Liver (tissue), 9 donors: Measurements from ENCODE around the gene PLEKHH2. TPM values are rescaled to one million over a fixed set of nuclear protein-coding genes. Genes with fewer than 3 reads are reported as not detected.

Experiments used
- DNase-seq: peaks from one replicate; pipeline ENCODE4 v3.0.0-alpha.2; 2017; ENCODE audit warnings: low spot score
- H3K27ac ChIP-seq, 2 donors: one replicate each; pipeline ENCODE4 v1.7.0; 2013; ENCODE audit warnings: inconsistent platforms in 2 of 2, low read length in 2 of 2, control low read depth in 1 of 2, low read depth in 1 of 2, mild to moderate bottlenecking in 1 of 2
- H3K27me3 ChIP-seq, 4 donors: one replicate each; pipeline versions ENCODE4 v1.6.1 to v1.7.0; 2013; ENCODE audit warnings: low read length in 3 of 4, inconsistent platforms in 1 of 4, mild to moderate bottlenecking in 1 of 4, moderate library complexity in 1 of 4; ENCODE audit not compliant: control insufficient read depth in 4 of 4, insufficient read depth in 4 of 4
- H3K36me3 ChIP-seq, 4 donors: one replicate each; pipeline versions ENCODE4 v1.6.1 to v1.7.0; 2013; ENCODE audit warnings: low read length in 3 of 4, mild to moderate bottlenecking in 3 of 4, low read depth in 1 of 4, moderate library complexity in 1 of 4; ENCODE audit not compliant: control insufficient read depth in 4 of 4, insufficient read depth in 3 of 4
- H3K4me1 ChIP-seq, 4 donors: one replicate each; pipeline versions ENCODE4 v1.6.1 to v1.7.0; 2013; ENCODE audit warnings: low read length in 3 of 4, mild to moderate bottlenecking in 3 of 4, moderate library complexity in 1 of 4; ENCODE audit not compliant: control insufficient read depth in 4 of 4, insufficient read depth in 4 of 4
- H3K4me3 ChIP-seq, 3 donors: one replicate each; pipeline versions ENCODE4 v1.6.1 to v1.7.0; 2013; ENCODE audit warnings: low read length in 3 of 3, control low read depth in 1 of 3, low read depth in 1 of 3, mild to moderate bottlenecking in 1 of 3
- H3K9ac ChIP-seq, 2 donors: one replicate each; pipeline ENCODE4 v1.7.0; 2013; ENCODE audit warnings: low read length in 2 of 2, mild to moderate bottlenecking in 2 of 2, moderate library complexity in 2 of 2, control low read depth in 1 of 2, low read depth in 1 of 2
- H3K9me3 ChIP-seq, 4 donors: one replicate each; pipeline versions ENCODE4 v1.6.1 to v1.7.0; 2013; ENCODE audit warnings: low read length in 3 of 4; ENCODE audit not compliant: control insufficient read depth in 4 of 4
- EGR1 ChIP-seq, 2 donors: IDR thresholded peaks; 2 replicates each; pipeline ENCODE4 v1.6.1; 2016 to 2018; ENCODE audit warnings: antibody characterized with exemption in 2 of 2, low read depth in 2 of 2
- FOXA1 ChIP-seq: IDR thresholded peaks from 2 replicates; pipeline ENCODE4 v1.6.1; 2016; ENCODE audit warnings: antibody characterized with exemption
- FOXA2 ChIP-seq: IDR thresholded peaks from 2 replicates; pipeline ENCODE4 v1.6.1; 2016; ENCODE audit warnings: antibody characterized with exemption
- GABPA ChIP-seq, 2 donors: IDR thresholded peaks in 1 of 2; conservative IDR thresholded peaks in 1 of 2; 2 replicates each; pipeline ENCODE4 v1.6.1; 2016; ENCODE audit warnings: antibody characterized with exemption in 2 of 2, mild to moderate bottlenecking in 1 of 2, moderate library complexity in 1 of 2
- HNF4A ChIP-seq, 2 donors: conservative IDR thresholded peaks; 2 replicates each; pipeline ENCODE4 v1.6.1; 2016; ENCODE audit warnings: antibody characterized with exemption in 2 of 2, mild to moderate bottlenecking in 2 of 2
- HNF4G ChIP-seq: IDR thresholded peaks from 2 replicates; pipeline ENCODE4 v1.6.1; 2016; ENCODE audit warnings: antibody characterized with exemption
- JUND ChIP-seq, 2 donors: IDR thresholded peaks; 2 replicates each; pipeline ENCODE4 v1.6.1; 2016; ENCODE audit warnings: antibody characterized with exemption in 2 of 2
- MAX ChIP-seq: IDR thresholded peaks from 2 replicates; pipeline ENCODE4 v1.6.1; 2016; ENCODE audit warnings: antibody characterized with exemption
- NR2F2 ChIP-seq: IDR thresholded peaks from 2 replicates; pipeline ENCODE4 v1.6.1; 2016; ENCODE audit warnings: antibody characterized with exemption
- RAD21 ChIP-seq, 2 donors: IDR thresholded peaks; 2 replicates each; pipeline ENCODE4 v1.6.1; 2016; ENCODE audit warnings: antibody characterized with exemption in 2 of 2, mild to moderate bottlenecking in 2 of 2
- RXRA ChIP-seq, 2 donors: IDR thresholded peaks; 2 replicates each; pipeline ENCODE4 v1.6.1; 2017 to 2018; ENCODE audit warnings: antibody characterized with exemption in 2 of 2, mild to moderate bottlenecking in 1 of 2
- SP1 ChIP-seq: IDR thresholded peaks from 2 replicates; pipeline ENCODE4 v1.6.1; 2018; ENCODE audit warnings: antibody characterized with exemption, mild to moderate bottlenecking
- TAF1 ChIP-seq: conservative IDR thresholded peaks from 2 replicates; pipeline ENCODE4 v1.6.1; 2016; ENCODE audit warnings: antibody characterized with exemption, mild to moderate bottlenecking
- YY1 ChIP-seq: IDR thresholded peaks from 2 replicates; pipeline ENCODE4 v1.6.1; 2016; ENCODE audit warnings: antibody characterized with exemption, mild to moderate bottlenecking
- ZBTB33 ChIP-seq: IDR thresholded peaks from 2 replicates; pipeline ENCODE4 v1.6.1; 2016; ENCODE audit warnings: antibody characterized with exemption
- WGBS: extraction: QIAGEN DNeasy Blood & Tissue Kit; methylation state at CpG from one replicate; pipeline ENCODE4 v1.1.7; 2013; 5-methylcytosine and 5-hydroxymethylcytosine counted together
- polyA plus RNA-seq, 2 donors: library from polyadenylated mRNA; stranded (reverse) in 1 of 2; unstranded in 1 of 2; fragments of 200-250 nt in 1 of 2; fragments of >200 nt in 1 of 2; fragmentation: Nextera tagmentation in 1 of 2; extraction: Ambion mirVana in 1 of 2; gene quantifications; one replicate each; pipeline versions ENCODE4 v1.2.1 to v1.2.3, GENCODE V29; 2013 to 2015
- total RNA-seq, 2 donors: library from RNA; depleted of rRNA; stranded (reverse); fragments of >200 nt; gene quantifications; one replicate each; pipeline ENCODE4 v1.2.3, GENCODE V29; 2014
- TF ChIP-seq, protein P1 (sequence below): IDR thresholded peaks from 2 replicates; pipeline ENCODE4 v1.6.1; 2016; ENCODE audit warnings: antibody characterized with exemption, mild to moderate bottlenecking
- TF ChIP-seq, protein P2 (sequence below): fragments of 150-350 bp; IDR thresholded peaks from 2 replicates; pipeline ENCODE4 v1.5.1; 2017; ENCODE audit warnings: improper control_type of control experiment, low read depth, low read length; ENCODE audit not compliant: missing input control
- TF ChIP-seq, protein P3 (sequence below): IDR thresholded peaks from 2 replicates; pipeline ENCODE4 v1.6.1; 2016; ENCODE audit warnings: antibody characterized with exemption
- donor health status: healthy.
- donor health status: healthy.
- donor health status: healthy.
- donor health status: healthy.
- donor health status: healthy.

The PLEKHH2 gene
- total and polyA plus RNA-seq, 4 donors: 0.51 to 3.8 (median 1.0) TPM

DNA sequence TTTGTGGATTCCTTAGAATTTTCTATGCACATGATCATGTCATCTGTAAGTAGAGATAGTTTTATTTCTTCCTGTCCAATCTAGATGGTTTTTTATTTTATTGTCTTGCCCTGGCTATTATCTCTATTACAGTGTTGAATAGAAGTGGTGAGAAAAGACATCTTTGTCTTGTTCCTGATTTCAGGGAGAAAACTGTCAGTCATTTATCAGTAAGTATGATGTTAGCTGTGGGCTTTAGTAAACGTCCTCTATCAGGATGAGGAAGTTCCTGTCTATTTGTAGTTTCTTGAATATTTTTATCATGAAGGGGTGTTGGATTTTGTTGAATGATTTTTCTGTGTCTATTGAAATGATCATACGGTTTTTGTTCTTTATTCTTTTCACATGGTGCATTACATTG is 5.3 kb downstream of the PLEKHH2 start:
- TF ChIP-seq FOXA2 (no peak), EGR1 (IDR thresholded peaks at IDR 0.05; ENCODE audit: low read depth in 2 of 2) (no peak), FOXA1 (no peak), SP1 (no peak), NR2F2 (no peak), ZBTB33 (no peak), MAX (no peak), HNF4G (no peak), GABPA (IDR thresholded peaks at IDR 0.05 in 1 of 2, conservative IDR thresholded peaks at IDR 0.05 in 1 of 2) (no peak), JUND (IDR thresholded peaks at IDR 0.05) (no peak), RXRA (IDR thresholded peaks at IDR 0.05) (no peak), HNF4A (conservative IDR thresholded peaks at IDR 0.05) (no peak), RAD21 (IDR thresholded peaks at IDR 0.05) (no peak), YY1 (no peak), TAF1 (no peak)
- TF ChIP-seq, protein P1, sequence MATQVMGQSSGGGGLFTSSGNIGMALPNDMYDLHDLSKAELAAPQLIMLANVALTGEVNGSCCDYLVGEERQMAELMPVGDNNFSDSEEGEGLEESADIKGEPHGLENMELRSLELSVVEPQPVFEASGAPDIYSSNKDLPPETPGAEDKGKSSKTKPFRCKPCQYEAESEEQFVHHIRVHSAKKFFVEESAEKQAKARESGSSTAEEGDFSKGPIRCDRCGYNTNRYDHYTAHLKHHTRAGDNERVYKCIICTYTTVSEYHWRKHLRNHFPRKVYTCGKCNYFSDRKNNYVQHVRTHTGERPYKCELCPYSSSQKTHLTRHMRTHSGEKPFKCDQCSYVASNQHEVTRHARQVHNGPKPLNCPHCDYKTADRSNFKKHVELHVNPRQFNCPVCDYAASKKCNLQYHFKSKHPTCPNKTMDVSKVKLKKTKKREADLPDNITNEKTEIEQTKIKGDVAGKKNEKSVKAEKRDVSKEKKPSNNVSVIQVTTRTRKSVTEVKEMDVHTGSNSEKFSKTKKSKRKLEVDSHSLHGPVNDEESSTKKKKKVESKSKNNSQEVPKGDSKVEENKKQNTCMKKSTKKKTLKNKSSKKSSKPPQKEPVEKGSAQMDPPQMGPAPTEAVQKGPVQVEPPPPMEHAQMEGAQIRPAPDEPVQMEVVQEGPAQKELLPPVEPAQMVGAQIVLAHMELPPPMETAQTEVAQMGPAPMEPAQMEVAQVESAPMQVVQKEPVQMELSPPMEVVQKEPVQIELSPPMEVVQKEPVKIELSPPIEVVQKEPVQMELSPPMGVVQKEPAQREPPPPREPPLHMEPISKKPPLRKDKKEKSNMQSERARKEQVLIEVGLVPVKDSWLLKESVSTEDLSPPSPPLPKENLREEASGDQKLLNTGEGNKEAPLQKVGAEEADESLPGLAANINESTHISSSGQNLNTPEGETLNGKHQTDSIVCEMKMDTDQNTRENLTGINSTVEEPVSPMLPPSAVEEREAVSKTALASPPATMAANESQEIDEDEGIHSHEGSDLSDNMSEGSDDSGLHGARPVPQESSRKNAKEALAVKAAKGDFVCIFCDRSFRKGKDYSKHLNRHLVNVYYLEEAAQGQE: no peak
- TF ChIP-seq, protein P2, sequence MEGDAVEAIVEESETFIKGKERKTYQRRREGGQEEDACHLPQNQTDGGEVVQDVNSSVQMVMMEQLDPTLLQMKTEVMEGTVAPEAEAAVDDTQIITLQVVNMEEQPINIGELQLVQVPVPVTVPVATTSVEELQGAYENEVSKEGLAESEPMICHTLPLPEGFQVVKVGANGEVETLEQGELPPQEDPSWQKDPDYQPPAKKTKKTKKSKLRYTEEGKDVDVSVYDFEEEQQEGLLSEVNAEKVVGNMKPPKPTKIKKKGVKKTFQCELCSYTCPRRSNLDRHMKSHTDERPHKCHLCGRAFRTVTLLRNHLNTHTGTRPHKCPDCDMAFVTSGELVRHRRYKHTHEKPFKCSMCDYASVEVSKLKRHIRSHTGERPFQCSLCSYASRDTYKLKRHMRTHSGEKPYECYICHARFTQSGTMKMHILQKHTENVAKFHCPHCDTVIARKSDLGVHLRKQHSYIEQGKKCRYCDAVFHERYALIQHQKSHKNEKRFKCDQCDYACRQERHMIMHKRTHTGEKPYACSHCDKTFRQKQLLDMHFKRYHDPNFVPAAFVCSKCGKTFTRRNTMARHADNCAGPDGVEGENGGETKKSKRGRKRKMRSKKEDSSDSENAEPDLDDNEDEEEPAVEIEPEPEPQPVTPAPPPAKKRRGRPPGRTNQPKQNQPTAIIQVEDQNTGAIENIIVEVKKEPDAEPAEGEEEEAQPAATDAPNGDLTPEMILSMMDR: no peak
- TF ChIP-seq, protein P3, sequence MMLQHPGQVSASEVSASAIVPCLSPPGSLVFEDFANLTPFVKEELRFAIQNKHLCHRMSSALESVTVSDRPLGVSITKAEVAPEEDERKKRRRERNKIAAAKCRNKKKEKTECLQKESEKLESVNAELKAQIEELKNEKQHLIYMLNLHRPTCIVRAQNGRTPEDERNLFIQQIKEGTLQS: no peak
- Histone ChIP-seq H3K4me1 (peaks cover 0 to 6% (median 4%) of the 10 kb centered on the region in 4 donors), H3K36me3 (no peaks in the 10 kb centered on the region), H3K4me3 (no peak overlapping the region), H3K9me3 (peaks cover 0 to 2% (median 1%) of the 10 kb centered on the region in 4 donors), H3K9ac (no peak overlapping the region), H3K27ac (no peak overlapping the region), H3K27me3 (no peaks in the 10 kb centered on the region)
- 60% methylated on average over 2 of the region's 2 CpGs for WGBS
- no peak for DNase-seq
